CD14-positive monocyte (primary cell): Measurements from ENCODE around the gene CIRBP. TPM values are rescaled to one million over a fixed set of nuclear protein-coding genes. Genes with fewer than 3 reads are reported as not detected.

Source experiments
- DNase-seq, 3 donors: peaks; one replicate each; pipeline ENCODE4 v3.0.0-alpha.2; 2011 to 2022
- H2AFZ ChIP-seq: 2 replicates; pipeline ENCODE4 v1.6.0; 2012; ENCODE audit warnings: mild to moderate bottlenecking, low read depth, low read length, inconsistent platforms; ENCODE audit not compliant: insufficient read depth, poor library complexity, severe bottlenecking
- H3K27ac ChIP-seq, 2 donors: 1 replicate in 1 of 2; 2 replicates in 1 of 2; pipeline ENCODE4 v1.5.1; 2012 to 2013; ENCODE audit warnings: low read length in 2 of 2, control low read depth in 1 of 2, inconsistent platforms in 1 of 2, low read depth in 1 of 2, mild to moderate bottlenecking in 1 of 2
- H3K27me3 ChIP-seq, 2 donors: one replicate each; pipeline versions ENCODE4 v1.6.0 to v1.6.1; 2011 to 2013; ENCODE audit warnings: low read length in 2 of 2; ENCODE audit not compliant: control insufficient read depth in 2 of 2, insufficient read depth in 2 of 2
- H3K36me3 ChIP-seq, 2 donors: replicated peaks in 1 of 2; 1 replicate in 1 of 2; 2 replicates in 1 of 2; pipeline versions ENCODE4 v1.5.1 to v1.6.1; 2012 to 2013; ENCODE audit warnings: low read length in 2 of 2, control low read depth in 1 of 2, inconsistent platforms in 1 of 2, mild to moderate bottlenecking in 1 of 2; ENCODE audit not compliant: insufficient read depth in 2 of 2, control insufficient read depth in 1 of 2
- H3K4me1 ChIP-seq, 2 donors: 1 replicate in 1 of 2; 2 replicates in 1 of 2; pipeline versions ENCODE4 v1.5.1 to v1.6.1; 2012 to 2013; ENCODE audit warnings: low read length in 2 of 2, control low read depth in 1 of 2, inconsistent platforms in 1 of 2, mild to moderate bottlenecking in 1 of 2, moderate library complexity in 1 of 2; ENCODE audit not compliant: insufficient read depth in 2 of 2, control insufficient read depth in 1 of 2
- H3K4me2 ChIP-seq: replicated peaks from 2 replicates; pipeline ENCODE3; 2012; ENCODE audit warnings: low read length, moderate library complexity, mild to moderate bottlenecking; ENCODE audit not compliant: poor library complexity, severe bottlenecking; ENCODE audit errors: extremely low read depth
- H3K4me3 ChIP-seq, 3 experiments: fragments of 200-600 bp in 1 of 3; sonication (generic) in 1 of 3; replicated peaks in 1 of 3; 1 replicate in 2 of 3; 2 replicates in 1 of 3; pipeline ENCODE4 v1.5.1; 2011 to 2013; ENCODE audit warnings: low read length in 3 of 3, mild to moderate bottlenecking in 3 of 3, control low read depth in 2 of 3, low read depth in 2 of 3, inconsistent platforms in 1 of 3, moderate library complexity in 1 of 3
- H3K79me2 ChIP-seq: 2 replicates; pipeline ENCODE4 v1.6.0; 2012; ENCODE audit warnings: mild to moderate bottlenecking, control low read depth, inconsistent platforms, low read length, moderate library complexity; ENCODE audit not compliant: insufficient read depth
- H3K9ac ChIP-seq: 2 replicates; pipeline ENCODE4 v1.6.0; 2017; ENCODE audit warnings: low read length, mild to moderate bottlenecking; ENCODE audit not compliant: insufficient read depth, poor library complexity, severe bottlenecking
- H3K9me3 ChIP-seq, 2 donors: replicated peaks in 1 of 2; 1 replicate in 1 of 2; 2 replicates in 1 of 2; pipeline versions ENCODE4 v1.5.1 to v1.6.1; 2012 to 2013; ENCODE audit warnings: low read length in 2 of 2, control low read depth in 1 of 2; ENCODE audit not compliant: control insufficient read depth in 1 of 2, insufficient read depth in 1 of 2
- H4K20me1 ChIP-seq: 2 replicates; pipeline ENCODE4 v1.6.0; 2012; ENCODE audit warnings: mild to moderate bottlenecking, low read length, control low read depth, moderate library complexity; ENCODE audit not compliant: insufficient read depth
- H3K27ac Mint-ChIP-seq, 7 donors: one replicate each; pipeline ENCODE4 v1.8.0; 2020; ENCODE audit warnings: mild to moderate bottlenecking in 7 of 7, mixed read lengths in 7 of 7, moderate library complexity in 6 of 7, inconsistent platforms in 2 of 7
- H3K27me3 Mint-ChIP-seq, 3 donors: one replicate each; pipeline ENCODE4 v1.8.0; 2021 to 2022; ENCODE audit warnings: low read depth in 3 of 3, mild to moderate bottlenecking in 3 of 3, mixed read lengths in 3 of 3, moderate library complexity in 3 of 3, inconsistent platforms in 1 of 3
- H3K36me3 Mint-ChIP-seq, 2 donors: one replicate each; pipeline ENCODE4 v1.8.0; 2020; ENCODE audit warnings: mixed read lengths in 2 of 2, inconsistent platforms in 1 of 2, mild to moderate bottlenecking in 1 of 2
- H3K4me1 Mint-ChIP-seq: one replicate; pipeline ENCODE4 v1.8.0; 2020; ENCODE audit warnings: mild to moderate bottlenecking, mixed read lengths
- H3K4me3 Mint-ChIP-seq, 2 donors: one replicate each; pipeline ENCODE4 v1.8.0; 2020; ENCODE audit warnings: mild to moderate bottlenecking in 2 of 2, mixed read lengths in 2 of 2, moderate library complexity in 1 of 2
- H3K9me3 Mint-ChIP-seq, 7 donors: one replicate each; pipeline ENCODE4 v1.8.0; 2020 to 2022; ENCODE audit warnings: mixed read lengths in 7 of 7, mild to moderate bottlenecking in 6 of 7, moderate library complexity in 6 of 7, inconsistent platforms in 2 of 7
- WGBS: methylation state at CpG from one replicate; pipeline ENCODE4 v1.1.5; 2013; ENCODE audit warnings: missing lambda C conversion rate; ENCODE audit not compliant: insufficient coverage; 5-methylcytosine and 5-hydroxymethylcytosine counted together
- intact Hi-C, 2 donors: fragments of 100-400 bp; cut with micrococcal nuclease; formaldehyde crosslinking; loops; one replicate each; pipeline versions ENCODE4 v1.15.0 to v1.15.1; 2023
- polyA plus RNA-seq, 3 donors: library from polyadenylated mRNA; depleted of rRNA in 1 of 3; unstranded in 2 of 3; stranded (reverse) in 1 of 3; fragments of 300-500 nt in 2 of 3; fragments of >200 nt in 1 of 3; fragmentation: Illumina TruSeq in 2 of 3; gene quantifications; 1 replicate in 2 of 3; 2 replicates in 1 of 3; pipeline ENCODE4 v1.2.3, GENCODE V29; 2012 to 2021
- TF ChIP-seq, protein P1 (sequence below): fragments of 200-600 bp; IDR thresholded peaks from one replicate; pipeline ENCODE4 v1.8.0; 2022; ENCODE audit warnings: antibody characterized with exemption, mild to moderate bottlenecking

The CIRBP gene
- polyA plus RNA-seq, 3 donors, result 39.6 to 600 (median 51.1) TPM

DNA sequence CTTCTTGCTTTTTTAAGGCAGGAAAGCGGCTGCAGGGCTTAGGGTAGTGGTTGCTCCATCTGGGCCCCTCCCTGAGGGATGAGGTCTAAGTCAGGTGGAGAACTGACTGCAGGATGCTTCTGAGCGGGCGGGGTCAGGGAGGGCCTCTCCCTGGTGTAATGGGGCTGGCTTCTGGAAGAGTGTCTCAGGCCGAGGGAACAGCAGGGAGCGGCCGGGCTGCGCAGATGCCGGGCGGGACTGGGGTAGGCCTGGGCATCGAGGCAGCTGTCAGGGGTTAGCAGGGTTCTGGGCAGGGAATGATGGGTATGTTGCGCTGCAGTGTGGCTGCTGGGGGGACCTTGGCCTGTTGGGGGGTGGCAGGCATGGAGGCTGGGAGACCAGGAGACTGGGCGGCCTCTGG lies 8.9 kb downstream of the CIRBP start:
- H2AFZ ChIP-seq, result no peak overlapping the region
- peaks cover 2 to 5% (median 3%) of the 10 kb centered on the region in 3 donors for H3K27me3 Mint-ChIP-seq
- no peak overlapping the region for H3K9ac ChIP-seq
- intact Hi-C loops, result loop anchor here (5.0 kb wide), 2 partner anchors 79 to 104 kb away; partner anchors contain the start of gene NDUFS7 (in 2 of the 2)
- peaks cover 29% of the 10 kb centered on the region for H3K4me1 Mint-ChIP-seq
- H3K9me3 ChIP-seq, result no peaks in the 10 kb centered on the region
- peak overlapping the region in 2 of 7 donors; percentile 26 to 66 for H3K27ac Mint-ChIP-seq
- 85% methylated on average over 11 of the region's 12 CpGs for WGBS
- peaks cover 28 to 51% of the 10 kb centered on the region in 2 donors for H3K36me3 Mint-ChIP-seq
- TF ChIP-seq, protein P1, sequence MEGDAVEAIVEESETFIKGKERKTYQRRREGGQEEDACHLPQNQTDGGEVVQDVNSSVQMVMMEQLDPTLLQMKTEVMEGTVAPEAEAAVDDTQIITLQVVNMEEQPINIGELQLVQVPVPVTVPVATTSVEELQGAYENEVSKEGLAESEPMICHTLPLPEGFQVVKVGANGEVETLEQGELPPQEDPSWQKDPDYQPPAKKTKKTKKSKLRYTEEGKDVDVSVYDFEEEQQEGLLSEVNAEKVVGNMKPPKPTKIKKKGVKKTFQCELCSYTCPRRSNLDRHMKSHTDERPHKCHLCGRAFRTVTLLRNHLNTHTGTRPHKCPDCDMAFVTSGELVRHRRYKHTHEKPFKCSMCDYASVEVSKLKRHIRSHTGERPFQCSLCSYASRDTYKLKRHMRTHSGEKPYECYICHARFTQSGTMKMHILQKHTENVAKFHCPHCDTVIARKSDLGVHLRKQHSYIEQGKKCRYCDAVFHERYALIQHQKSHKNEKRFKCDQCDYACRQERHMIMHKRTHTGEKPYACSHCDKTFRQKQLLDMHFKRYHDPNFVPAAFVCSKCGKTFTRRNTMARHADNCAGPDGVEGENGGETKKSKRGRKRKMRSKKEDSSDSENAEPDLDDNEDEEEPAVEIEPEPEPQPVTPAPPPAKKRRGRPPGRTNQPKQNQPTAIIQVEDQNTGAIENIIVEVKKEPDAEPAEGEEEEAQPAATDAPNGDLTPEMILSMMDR, result no peak
- H3K4me1 ChIP-seq, result peaks cover 31 to 39% of the 10 kb centered on the region in 2 donors
- no peak overlapping the region for H3K27ac ChIP-seq
- peaks cover 29 to 32% of the 10 kb centered on the region in 2 donors for H3K36me3 ChIP-seq
- H3K27me3 ChIP-seq, result peaks cover 0 to under 1% of the 10 kb centered on the region in 2 donors
- no peak overlapping the region for H3K4me2 ChIP-seq
- H3K4me3 ChIP-seq, result no peak overlapping the region
- H3K4me3 Mint-ChIP-seq, result no peak overlapping the region
- H3K79me2 ChIP-seq, result peaks cover 31% of the 10 kb centered on the region
- H4K20me1 ChIP-seq, result peaks cover 43% of the 10 kb centered on the region
- no peak for DNase-seq
- H3K9me3 Mint-ChIP-seq, result peaks cover 0 to 4% (median 0%) of the 10 kb centered on the region in 7 donors

DNA sequence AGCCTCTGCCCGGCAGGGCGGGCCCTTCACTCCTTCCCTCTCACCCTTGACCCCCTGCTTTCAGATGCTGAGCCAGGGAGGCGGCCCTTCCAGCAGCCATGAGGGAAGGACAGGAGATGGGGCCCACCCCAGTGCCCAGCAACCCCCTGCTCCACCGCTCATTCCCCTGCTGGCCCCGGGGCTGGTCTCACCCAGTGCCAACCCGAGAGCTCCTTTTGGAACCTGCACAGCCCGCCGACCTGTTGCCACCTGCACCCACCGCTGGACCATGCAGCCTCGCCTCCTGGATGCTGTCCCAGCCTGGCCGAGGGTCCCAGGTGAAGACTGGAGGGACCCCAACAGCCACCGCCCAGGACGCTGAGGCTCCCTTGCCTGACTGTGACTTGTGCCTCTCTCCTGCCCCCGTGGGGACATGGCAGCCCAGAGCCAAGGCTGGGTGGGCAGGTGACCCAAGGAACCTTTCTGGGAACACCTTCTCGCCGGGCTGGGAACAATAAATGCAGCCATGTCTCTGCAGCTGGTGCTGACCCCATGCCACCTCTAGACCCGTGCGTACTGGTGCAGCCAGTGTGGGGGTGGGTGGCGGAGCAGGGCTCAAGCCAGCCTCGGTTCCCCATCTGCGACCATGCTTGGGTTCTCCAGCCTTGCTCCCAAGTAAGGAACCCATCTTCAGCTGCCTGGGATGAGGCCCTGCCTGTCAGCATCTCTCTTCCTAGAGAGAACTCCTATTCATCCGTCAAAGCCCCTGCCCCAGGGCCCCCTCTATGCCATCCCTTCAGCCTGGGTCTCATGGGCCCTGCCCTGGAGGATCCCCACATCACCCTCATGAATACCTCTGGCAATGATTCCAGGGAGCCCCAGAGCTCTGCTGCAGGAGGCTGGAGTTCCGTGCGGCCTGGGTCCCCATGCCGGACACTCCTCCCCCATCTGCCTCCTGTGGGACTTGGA lies 9.9 kb downstream of the CIRBP start:
- Histone ChIP-seq H3K79me2 (peaks cover 22% of the 10 kb centered on the region), H3K4me1 (peaks cover 22 to 30% of the 10 kb centered on the region in 2 donors), H3K4me3 (no peak overlapping the region), H3K27me3 (peaks cover 0 to 10% of the 10 kb centered on the region in 2 donors), H3K9ac (no peak overlapping the region), H4K20me1 (peaks cover 34% of the 10 kb centered on the region), H3K36me3 (peaks cover 20 to 23% of the 10 kb centered on the region in 2 donors), H3K4me2 (no peak overlapping the region), H3K27ac (no peak overlapping the region), H2AFZ (no peak overlapping the region), H3K9me3 (no peaks in the 10 kb centered on the region)
- no peak overlapping the region for H3K4me3 Mint-ChIP-seq
- peaks cover 21 to 42% of the 10 kb centered on the region in 2 donors for H3K36me3 Mint-ChIP-seq
- no peak for DNase-seq
- H3K27me3 Mint-ChIP-seq, result peaks cover 6 to 15% (median 9%) of the 10 kb centered on the region in 3 donors
- H3K27ac Mint-ChIP-seq, result no peak overlapping the region
- TF ChIP-seq, protein P1, result no peak
- WGBS, result 96% methylated on average over 25 of the region's 25 CpGs
- H3K4me1 Mint-ChIP-seq, result peaks cover 19% of the 10 kb centered on the region
- intact Hi-C loops, result loop anchor here (5.0 kb wide), 2 partner anchors 78 to 103 kb away; partner anchors contain the start of gene NDUFS7 (in 2 of the 2)
- peaks cover 0 to 5% (median 0%) of the 10 kb centered on the region in 7 donors for H3K9me3 Mint-ChIP-seq
